Renal cortex interstitium (tissue), 11 donors: ENCODE measurements around the gene OOSP4A. TPM values are rescaled to one million over a fixed set of nuclear protein-coding genes. Genes with fewer than 3 reads are reported as not detected.
"Not testable (repeated sequence)": the region's sequence is repeated elsewhere in the genome, so short reads cannot be mapped to it uniquely, and the experiment has no call there.

Experiments used
- DNase-seq, 11 donors: peaks; one replicate each; pipeline ENCODE4 v3.0.0-alpha.2; 2013; ENCODE audit warnings: low read depth in 9 of 11, low spot score in 4 of 11; ENCODE audit errors: extremely low read depth in 1 of 11
- polyA plus RNA-seq, 3 donors: library from polyadenylated mRNA; unstranded; fragments of 120-200 nt; gene quantifications; one replicate each; pipeline ENCODE4 v1.2.1, GENCODE V29; 2013; ENCODE audit not compliant: insufficient read length in 3 of 3

Gene OOSP4A
- polyA plus RNA-seq, 3 donors = not detected

- DNase-seq = no peak
Observed at GRCh38 chr11:59967677-59968394, 4.0 kb downstream of the OOSP4A start.

- DNase-seq = no peak
Observed at GRCh38 chr11:59968395-59968783, 4.6 kb downstream of the OOSP4A start.

GRCh38 chr11:59973097-59973496, 9.3 kb downstream of the OOSP4A start:
- DNase-seq = no peak

GRCh38 chr11:59981106-59981770, 17.4 kb downstream of the OOSP4A start:
- no peak for DNase-seq

- not testable (repeated sequence) for DNase-seq
Observed at GRCh38 chr11:59982037-59982436, 18.2 kb downstream of the OOSP4A start.

- DNase-seq = no peak
Observed at GRCh38 chr11:59983212-59983611, 19.4 kb downstream of the OOSP4A start.

GRCh38 chr11:59984368-59984767, 20.5 kb downstream of the OOSP4A start:
- DNase-seq = no peak

- no peak for DNase-seq
Observed at GRCh38 chr11:59990421-59990820, 26.6 kb downstream of the OOSP4A start.

- DNase-seq = no peak
Observed at GRCh38 chr11:59992425-59992824, 28.6 kb downstream of the OOSP4A start.

GRCh38 chr11:59997800-59998199, 34.0 kb downstream of the OOSP4A start:
- DNase-seq = no peak

GRCh38 chr11:59999691-60000090, 35.9 kb downstream of the OOSP4A start:
- DNase-seq = no peak

GRCh38 chr11:60003729-60004128, 39.9 kb downstream of the OOSP4A start:
- DNase-seq = no peak

GRCh38 chr11:60005360-60005759, 41.5 kb downstream of the OOSP4A start:
- no peak for DNase-seq

GRCh38 chr11:60016881-60017280, 53.0 kb downstream of the OOSP4A start, which contains the start of gene OOSP4B:
TSS of gene OOSP4B (plus strand) at chr11:60017181.
- DNase-seq = no peak

GRCh38 chr11:60018058-60018457, 54.2 kb downstream of the OOSP4A start:
- no peak for DNase-seq

Other genes starting within 250 kb of the OOSP4A start
- gene STX3, start 208.7 kb upstream of the OOSP4A start, polyA plus RNA-seq = 10 to 100 TPM; 51.4 to 76.8 (median 57.2) TPM
- gene MRPL16, start 153.3 kb upstream of the OOSP4A start, polyA plus RNA-seq = 10 to 100 TPM; 57.2 to 60.1 (median 59.9) TPM
- gene CBLIF, start 118.5 kb upstream of the OOSP4A start, polyA plus RNA-seq = under 1 TPM in 1 of 3 donors, not detected in 2; 0.32 TPM
- gene TCN1, start 97.5 kb upstream of the OOSP4A start, polyA plus RNA-seq = not detected
- gene OOSP3, start 85.3 kb upstream of the OOSP4A start, polyA plus RNA-seq = not detected
- gene OOSP1, start 25.6 kb upstream of the OOSP4A start, polyA plus RNA-seq = under 1 TPM in 1 of 3 donors, not detected in 2; 0.32 TPM
- gene OOSP4B, start 53.1 kb downstream of the OOSP4A start, polyA plus RNA-seq = not detected
- not detected for gene OOSP2, start 76.4 kb downstream of the OOSP4A start, polyA plus RNA-seq
- 1 to 10 TPM in 1 of 3 donors, under 1 TPM in 2; 0.80 to 1.0 (median 0.86) TPM for gene MS4A3, start 92.6 kb downstream of the OOSP4A start, polyA plus RNA-seq
- under 1 TPM in 1 of 3 donors, not detected in 2; 0.12 TPM for gene MS4A2, start 124.6 kb downstream of the OOSP4A start, polyA plus RNA-seq
- gene MS4A6A, start 219.1 kb downstream of the OOSP4A start, polyA plus RNA-seq = 10 to 100 TPM; 16.9 to 21.1 (median 17.5) TPM